ENCODE results near the gene COX8A.

- TF ChIP-seq PHB2 (IDR thresholded peaks at IDR 0.05; ENCODE audit: low read depth) (no peak), DNMT1 (IDR thresholded peaks at IDR 0.05) (no peak), RBM34 (IDR thresholded peaks at IDR 0.05; ENCODE audit: borderline replicate concordance, insufficient read depth, low read length) (no peak), MAX (CRISPR knock-in tag; IDR thresholded peaks at IDR 0.05) (peak; percentile 82), NR4A1 (CRISPR knock-in tag; IDR thresholded peaks at IDR 0.05) (no peak), NR4A1 (tag; IDR thresholded peaks at IDR 0.05) (no peak), HIVEP1 (CRISPR knock-in tag; IDR thresholded peaks at IDR 0.05) (no peak), CHD4 (IDR thresholded peaks at IDR 0.05; ENCODE audit: insufficient read depth, insufficient replicate concordance, low read depth, low read length, poor library complexity, severe bottlenecking) (no peak)
These were observed 32.8 kb downstream of the COX8A start for GRCh38 chr11:64007160-64007628.

Data from K562 (cell line).